NCI-H2171 treated with DMSO at 0.1 percent for 48 hours (cell line): ENCODE measurements around the gene HSD11B1.

Experiments used
- DNase-seq: peaks from one replicate; lab custom pipeline; 2025; lab: John Stamatoyannopoulos, UW

The HSD11B1 gene

GRCh38 chr1:209755926-209756614, 51.4 kb downstream of the HSD11B1 start, which contains the start of gene TRAF3IP3:
Gene TRAF3IP3 (plus strand): TSS chr1:209756053. CDS start chr1:209760040, 3,987 bp downstream.
- no peak for DNase-seq

- no peak for DNase-seq
These were observed 52.2 kb downstream of the HSD11B1 start for GRCh38 chr1:209756615-209757445.

- no peak for DNase-seq
These were observed 53.8 kb downstream of the HSD11B1 start for GRCh38 chr1:209758400-209758799.

GRCh38 chr1:209759829-209760359, 55.2 kb downstream of the HSD11B1 start:
- no peak for DNase-seq

GRCh38 chr1:209761011-209761635, 56.5 kb downstream of the HSD11B1 start:
- no peak for DNase-seq

- DNase-seq = no peak
These were observed 61.4 kb downstream of the HSD11B1 start for GRCh38 chr1:209766051-209766450.

GRCh38 chr1:209767096-209767495, 62.5 kb downstream of the HSD11B1 start:
- no peak for DNase-seq

GRCh38 chr1:209767706-209768105, 63.1 kb downstream of the HSD11B1 start:
- no peak for DNase-seq

- DNase-seq = no peak
These were observed 63.7 kb downstream of the HSD11B1 start for GRCh38 chr1:209768354-209768774.

- no peak for DNase-seq
These were observed 64.7 kb downstream of the HSD11B1 start for GRCh38 chr1:209769171-209769904.

GRCh38 chr1:209769971-209770370, 65.3 kb downstream of the HSD11B1 start:
- DNase-seq = no peak

- DNase-seq = no peak
These were observed 66.2 kb downstream of the HSD11B1 start for GRCh38 chr1:209770636-209771415.

- DNase-seq = no peak
These were observed 67.5 kb downstream of the HSD11B1 start for GRCh38 chr1:209772126-209772525.

GRCh38 chr1:209774592-209774991, 69.9 kb downstream of the HSD11B1 start:
- no peak for DNase-seq

GRCh38 chr1:209775678-209776077, 71.0 kb downstream of the HSD11B1 start:
- no peak for DNase-seq

- DNase-seq = no peak
These were observed 72.9 kb downstream of the HSD11B1 start for GRCh38 chr1:209777587-209777986.

GRCh38 chr1:209778102-209778501, 73.5 kb downstream of the HSD11B1 start:
- DNase-seq = no peak

GRCh38 chr1:209780268-209780667, 75.6 kb downstream of the HSD11B1 start:
- DNase-seq = no peak

GRCh38 chr1:209783386-209783785, 78.7 kb downstream of the HSD11B1 start:
- no peak for DNase-seq
